ENCODE results near the gene PLXDC2.

- TF ChIP-seq CTCF (IDR thresholded peaks at IDR 0.05) (no peak), POLR2A (IDR thresholded peaks at IDR 0.05) (no peak)
Observed at GRCh38 chr10:20004087-20004523, 187.9 kb downstream of the PLXDC2 start.

All from Peyer's patch (tissue), 4 donors.